IMR-90 (cell line): ENCODE results near the gene EBF4. TPM values are rescaled to one million over a fixed set of nuclear protein-coding genes. Genes with fewer than 3 reads are reported as not detected.
"Not testable (repeated sequence)": the region's sequence is repeated elsewhere in the genome, so short reads cannot be mapped to it uniquely, and the experiment has no call there.

ENCODE experiments used
- ATAC-seq: fragments of 200-7000 bp; cut with Tn5 transposase; 2 replicates; pipeline ENCODE4 v1.9.1; 2020; ENCODE audit warnings: low read depth, mild to moderate bottlenecking, moderate library complexity
- BruUV-seq: library from RNA; stranded (reverse); fragments of 400-500 nt; replicated peaks from 2 replicates; lab custom pipeline; 2021; lab: Mats Ljungman, UMichigan
- CTCF ChIA-PET: fragments of 300-600 bp; formaldehyde crosslinking; extraction: SDS; loops from one replicate; lab custom pipeline; 2021; ENCODE audit warnings: antibody characterized with exemption; lab: Yijun Ruan, JAX
- POLR2A ChIA-PET: fragments of 300-600 bp; sonication (Branson Sonifier 250); formaldehyde crosslinking; loops from one replicate; lab custom pipeline; 2022; ENCODE audit warnings: antibody characterized with exemption; ENCODE audit not compliant: unreplicated experiment; lab: Charles Lee
- DNase-seq: peaks from one replicate; pipeline ENCODE4 v3.0.0; 2013
- H2AFZ ChIP-seq: replicated peaks from 2 replicates; pipeline ENCODE3; 2013; ENCODE audit warnings: low read length, mild to moderate bottlenecking; ENCODE audit not compliant: poor library complexity
- H2AK5ac ChIP-seq: 2 replicates; pipeline ENCODE4 v1.6.1; 2013; ENCODE audit warnings: low read depth, low read length, inconsistent platforms
- H2AK9ac ChIP-seq: replicated peaks from 2 replicates; pipeline ENCODE3; 2013; ENCODE audit warnings: mild to moderate bottlenecking, low read depth, low read length, moderate library complexity; ENCODE audit not compliant: poor library complexity
- H2BK120ac ChIP-seq: 2 replicates; pipeline ENCODE4 v1.6.1; 2013; ENCODE audit warnings: low read depth, low read length, inconsistent platforms
- H2BK15ac ChIP-seq: 3 replicates; pipeline ENCODE4 v1.6.1; 2013; ENCODE audit warnings: low read depth, low read length, inconsistent platforms
- H2BK20ac ChIP-seq: 2 replicates; pipeline ENCODE4 v1.6.1; 2013; ENCODE audit warnings: low read depth, mild to moderate bottlenecking, inconsistent platforms, low read length, moderate library complexity
- H2BK5ac ChIP-seq: 2 replicates; pipeline ENCODE4 v1.6.1; 2013; ENCODE audit warnings: mild to moderate bottlenecking, low read depth, low read length, inconsistent platforms; ENCODE audit not compliant: poor library complexity, severe bottlenecking
- H3K14ac ChIP-seq: replicated peaks from 2 replicates; pipeline ENCODE4 v1.6.1; 2013; ENCODE audit warnings: low read depth, low read length, inconsistent platforms
- H3K18ac ChIP-seq: 2 replicates; pipeline ENCODE4 v1.6.1; 2013; ENCODE audit warnings: low read depth, low read length, control low read depth
- H3K23ac ChIP-seq: 2 replicates; pipeline ENCODE4 v1.6.1; 2013; ENCODE audit warnings: low read depth, low read length, inconsistent platforms
- H3K27ac ChIP-seq: 2 replicates; pipeline ENCODE4 v1.5.1; 2013; ENCODE audit warnings: mild to moderate bottlenecking, control low read depth, low read length; ENCODE audit not compliant: insufficient read depth
- H3K27me3 ChIP-seq: 2 replicates; pipeline ENCODE4 v1.6.1; 2013; ENCODE audit warnings: low read length; ENCODE audit not compliant: control insufficient read depth, insufficient read depth
- H3K36me3 ChIP-seq: 2 replicates; pipeline ENCODE4 v1.6.1; 2013; ENCODE audit warnings: low read length, mixed read lengths; ENCODE audit not compliant: control insufficient read depth, insufficient read depth
- H3K4ac ChIP-seq: 2 replicates; pipeline ENCODE4 v1.6.1; 2013; ENCODE audit warnings: low read depth, low read length, inconsistent platforms
- H3K4me1 ChIP-seq: 2 replicates; pipeline ENCODE4 v1.6.1; 2013; ENCODE audit warnings: low read length, mixed read lengths; ENCODE audit not compliant: control insufficient read depth, insufficient read depth
- H3K4me2 ChIP-seq: 2 replicates; pipeline ENCODE4 v1.6.1; 2013; ENCODE audit warnings: low read depth, mild to moderate bottlenecking, control low read depth, low read length, moderate library complexity
- H3K4me3 ChIP-seq: 2 replicates; pipeline ENCODE4 v1.5.1; 2013; ENCODE audit warnings: low read depth, mild to moderate bottlenecking, control low read depth, low read length, moderate library complexity; ENCODE audit not compliant: insufficient read depth
- H3K56ac ChIP-seq: 2 replicates; pipeline ENCODE4 v1.6.1; 2013; ENCODE audit warnings: low read length, inconsistent platforms; ENCODE audit not compliant: insufficient read depth; ENCODE audit errors: extremely low read depth
- H3K79me1 ChIP-seq, 2 experiments: 2 replicates each; pipeline ENCODE4 v1.6.1; 2013; ENCODE audit warnings: low read length in 2 of 2, inconsistent platforms in 1 of 2, low read depth in 1 of 2
- H3K9ac ChIP-seq: 2 replicates; pipeline ENCODE4 v1.6.1; 2013; ENCODE audit warnings: low read depth, low read length, control low read depth
- H3K9me1 ChIP-seq: 2 replicates; pipeline ENCODE4 v1.6.1; 2013; ENCODE audit warnings: low read length, inconsistent platforms; ENCODE audit not compliant: insufficient read depth
- H3K9me3 ChIP-seq: 2 replicates; pipeline ENCODE4 v1.6.1; 2013; ENCODE audit warnings: low read length; ENCODE audit not compliant: control insufficient read depth, insufficient read depth
- H4K20me1 ChIP-seq: 2 replicates; pipeline ENCODE4 v1.6.1; 2013; ENCODE audit warnings: low read length, inconsistent platforms; ENCODE audit not compliant: insufficient read depth
- H4K5ac ChIP-seq: 2 replicates; pipeline ENCODE4 v1.6.1; 2013; ENCODE audit warnings: mild to moderate bottlenecking, low read depth, low read length, control low read depth
- H4K8ac ChIP-seq, 2 experiments: 2 replicates each; pipeline ENCODE4 v1.6.1; 2013; ENCODE audit warnings: low read depth in 2 of 2, low read length in 2 of 2, control low read depth in 1 of 2, inconsistent platforms in 1 of 2
- H4K91ac ChIP-seq: 2 replicates; pipeline ENCODE4 v1.6.1; 2013; ENCODE audit warnings: low read depth, low read length, inconsistent platforms; ENCODE audit not compliant: insufficient read depth
- WGBS, 2 experiments: methylation state at CpG; one replicate each; pipeline versions ENCODE4 v1.1.5 to v1.1.7; 2013; ENCODE audit warnings: missing lambda C conversion rate in 2 of 2; ENCODE audit not compliant: insufficient read length in 1 of 2; ENCODE audit errors: extremely low coverage in 2 of 2; 5-methylcytosine and 5-hydroxymethylcytosine counted together
- dilution Hi-C: fragments of 300-500 bp; cut with HindIII; formaldehyde crosslinking; loops from one replicate; pipeline ENCODE4 v1.14.3; 2018; ENCODE audit warnings: low sequenced_read_pairs; ENCODE audit not compliant: unreplicated experiment
- in situ Hi-C: fragments of 300-500 bp; cut with MboI; formaldehyde crosslinking; loops from 3 replicates; pipeline ENCODE4 v1.14.3; 2019; ENCODE audit warnings: low sequenced_read_pairs, inconsistent platforms, mixed read lengths
- intact Hi-C: fragments of 100-400 bp; cut with micrococcal nuclease; formaldehyde crosslinking; loops from 2 replicates; pipeline ENCODE4 v1.10.0; 2022
- polyA plus RNA-seq, 3 experiments: library from polyadenylated mRNA; depleted of rRNA; stranded (reverse); fragments of >200 nt; gene quantifications; 2 replicates each; pipeline ENCODE4 v1.2.3, GENCODE V29; 2012; ENCODE audit warnings: low replicate concordance in 1 of 3
- total RNA-seq: library from RNA; depleted of rRNA; stranded (reverse); fragments of >200 nt; gene quantifications from 2 replicates; pipeline ENCODE4 v1.2.3, GENCODE V29; 2012

The EBF4 gene
- total and polyA plus RNA-seq, 2 of the 4 experiments (the other 2 are of a cell fraction), result 0.18 to 1.1 TPM

- H3K4me3 ChIP-seq, H3K9me3 ChIP-seq, H2AK9ac ChIP-seq, H3K9me1 ChIP-seq, H3K36me3 ChIP-seq, DNase-seq, H3K18ac ChIP-seq, H4K8ac ChIP-seq, BruUV-seq, POLR2A ChIA-PET, H2BK20ac ChIP-seq, H2AK5ac ChIP-seq, CTCF ChIA-PET, H3K27ac ChIP-seq, H4K91ac ChIP-seq, H3K56ac ChIP-seq, H3K14ac ChIP-seq, H3K23ac ChIP-seq, H2AFZ ChIP-seq, dilution Hi-C loops, H4K5ac ChIP-seq, H2BK5ac ChIP-seq, H3K4ac ChIP-seq, intact Hi-C loops, ATAC-seq, H3K79me1 ChIP-seq, H4K20me1 ChIP-seq, H3K4me1 ChIP-seq, H2BK120ac ChIP-seq, H3K9ac ChIP-seq, H3K4me2 ChIP-seq, H2BK15ac ChIP-seq: not testable (repeated sequence)
- peaks cover 43% of the 10 kb centered on the region for H3K27me3 ChIP-seq
- in situ Hi-C loops, result loop anchor here (25.0 kb wide), 1 partner anchor 696 kb away; the partner anchor contains the start of gene STK35
- no CpG with 5 or more reads among the region's 9 CpGs for WGBS, 2 experiments
Observed at GRCh38 chr20:2807929-2808328, 115.3 kb downstream of the EBF4 start.
